Stimulated activated CD4-positive, alpha-beta T cell treated with anti-CD3 and anti-CD28 coated beads, TNF-alpha, amount 100 ng/mL, for 4 hours (primary cell): ENCODE data around the gene ENTR1.

ENCODE experiments used
- DNase-seq, 3 experiments: peaks; one replicate each; pipeline ENCODE4 v3.0.0-alpha.2; 2020; ENCODE audit warnings: low read depth in 3 of 3

Gene ENTR1

DNA sequence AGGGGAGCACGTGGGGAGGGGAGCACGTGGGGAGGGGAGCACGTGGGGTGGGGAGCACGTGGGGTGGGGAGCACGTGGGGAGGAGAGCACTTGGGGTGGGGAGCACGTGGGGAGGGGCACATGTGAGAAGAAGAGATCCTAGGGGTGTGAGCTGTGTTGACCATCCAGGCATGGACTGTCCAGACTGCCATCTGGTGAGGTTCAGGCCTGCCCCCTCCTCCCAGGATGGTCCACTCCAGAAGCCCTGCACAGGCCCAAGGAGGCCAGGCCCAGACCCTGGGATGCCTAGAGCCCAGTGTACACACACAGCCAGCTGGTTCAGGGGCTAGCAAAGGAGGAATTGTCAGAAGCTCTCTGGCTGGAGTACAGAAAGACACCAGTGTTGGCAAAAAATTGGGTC is 12.8 kb downstream of the ENTR1 start:
- DNase-seq = no peak

DNA sequence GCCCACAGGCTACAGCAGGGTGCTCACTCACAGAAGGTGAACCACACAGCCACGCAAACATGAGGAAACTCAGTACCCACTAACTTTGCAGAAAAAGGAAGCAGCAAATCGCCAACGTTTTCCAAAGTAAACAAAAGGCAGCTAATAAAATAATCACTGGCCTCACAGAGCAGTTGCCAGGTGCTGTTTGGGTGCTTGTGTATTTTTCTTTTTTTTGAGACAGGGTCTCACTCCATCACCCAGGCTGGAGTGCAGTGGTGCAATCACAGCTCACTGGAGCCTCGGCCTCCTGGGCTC is 14.2 kb downstream of the ENTR1 start:
- DNase-seq = no peak

DNA sequence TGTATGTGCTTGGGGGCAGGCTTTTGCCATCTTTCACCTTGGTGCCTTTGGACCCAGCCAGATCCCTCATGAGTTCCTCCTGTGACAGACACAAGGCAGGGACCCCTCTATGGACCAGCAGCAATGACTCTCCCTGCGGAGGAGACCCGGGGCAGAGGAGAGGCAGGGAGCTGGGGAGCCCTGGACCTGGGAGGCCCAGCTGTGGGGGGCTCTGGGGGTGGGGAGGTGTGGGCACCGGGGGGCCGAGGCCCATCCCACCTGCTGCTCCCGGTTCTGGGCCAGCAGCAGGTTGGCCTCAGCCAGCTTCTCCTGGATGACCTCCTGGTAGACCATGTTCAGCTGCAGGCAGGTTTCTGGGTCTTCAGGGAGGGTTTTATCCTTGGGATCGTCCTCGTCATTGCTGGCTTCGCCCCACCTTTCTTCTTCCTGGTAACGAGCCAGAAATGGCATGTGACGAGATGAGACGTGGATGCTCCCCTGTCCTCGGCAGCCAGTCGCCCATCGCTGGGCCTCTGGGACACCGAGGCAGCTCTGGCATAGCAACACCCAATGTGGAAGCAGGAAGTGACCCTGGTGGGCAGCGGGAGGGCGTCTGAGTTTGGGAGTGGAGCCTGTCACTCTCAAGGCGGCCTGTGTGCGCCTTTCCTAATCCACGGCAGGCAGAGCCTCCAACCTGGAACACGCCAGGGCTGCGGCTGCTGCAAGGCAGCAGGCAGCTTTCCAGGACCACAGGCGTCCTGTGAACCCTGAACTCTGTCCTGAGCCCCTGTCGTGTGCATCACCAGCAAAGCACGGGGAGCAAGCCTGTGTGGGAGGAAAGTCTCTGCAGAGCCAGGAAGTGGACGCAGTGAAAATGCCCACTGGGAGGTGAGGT is 14.8 kb downstream of the ENTR1 start:
- no peak for DNase-seq

DNA sequence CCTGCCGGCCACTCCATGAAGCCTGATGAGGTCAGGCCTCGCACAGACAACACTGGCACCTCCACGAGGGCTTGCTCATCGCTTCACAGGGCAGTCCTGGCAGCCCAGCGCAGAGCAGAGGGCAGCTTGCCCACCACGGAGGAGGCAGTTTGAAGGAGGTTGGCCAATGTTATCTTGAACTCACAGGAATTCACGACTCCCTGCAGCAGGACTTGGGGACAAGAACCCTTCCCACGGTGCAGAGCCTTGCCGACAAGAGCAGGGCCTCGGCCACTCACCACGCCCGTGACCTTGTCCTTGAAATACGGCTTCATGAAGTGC is 15.4 kb downstream of the ENTR1 start:
- no peak for DNase-seq

DNA sequence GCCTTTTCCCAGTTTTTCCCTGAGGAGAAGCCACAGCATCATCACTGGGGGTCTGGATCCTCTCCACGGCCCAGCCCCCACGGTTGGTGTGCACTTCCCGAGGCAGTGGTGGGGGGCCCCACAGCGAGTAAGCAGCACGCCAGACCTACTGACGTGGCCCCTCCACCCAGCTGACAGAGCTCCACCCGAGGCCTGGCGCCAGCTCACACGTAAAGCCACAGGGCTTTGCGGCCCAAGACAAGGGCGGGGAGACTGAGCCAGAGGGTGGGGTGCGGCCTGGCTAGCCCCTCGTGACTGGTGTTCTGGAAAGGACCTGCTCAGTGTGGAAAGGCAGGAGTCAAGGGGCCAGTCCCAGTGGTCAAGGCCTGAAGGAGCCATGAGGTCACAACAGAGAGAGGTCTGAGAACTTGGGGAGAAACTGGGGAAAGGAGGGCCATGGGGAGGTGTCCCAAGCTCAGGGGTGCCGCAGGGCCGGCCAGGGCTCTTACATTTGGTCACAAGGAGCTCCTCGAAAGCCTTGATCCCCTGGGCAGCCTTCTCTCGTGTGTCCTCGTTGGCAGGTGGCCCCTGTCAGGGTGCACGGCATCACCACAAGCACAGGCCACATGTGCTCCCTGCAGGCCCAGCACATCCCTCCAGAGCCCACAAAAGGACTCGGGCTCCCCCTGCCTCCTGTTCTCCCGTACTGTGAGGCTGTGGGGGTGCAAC is 15.9 kb downstream of the ENTR1 start:
- DNase-seq = no peak

DNA sequence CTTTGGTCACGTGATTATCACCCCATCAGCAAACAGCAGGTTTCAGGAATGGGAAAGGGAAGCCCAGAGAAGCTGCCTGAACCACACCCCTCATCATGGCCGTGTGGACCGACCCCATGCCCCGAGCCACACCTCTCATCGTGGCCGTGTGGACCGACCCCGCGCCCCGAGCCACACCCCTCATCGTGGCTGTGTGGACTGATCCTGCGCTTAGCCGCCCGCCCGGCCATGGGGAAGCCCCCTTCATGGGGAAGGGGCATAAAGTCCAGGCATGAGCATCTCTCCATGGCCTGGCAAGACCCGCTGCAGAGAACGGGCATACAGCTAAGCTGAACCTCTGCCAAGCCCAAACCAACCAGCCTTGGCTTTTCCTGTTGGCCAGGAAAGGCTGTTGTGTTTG is 16.9 kb downstream of the ENTR1 start:
- DNase-seq = no peak

DNA sequence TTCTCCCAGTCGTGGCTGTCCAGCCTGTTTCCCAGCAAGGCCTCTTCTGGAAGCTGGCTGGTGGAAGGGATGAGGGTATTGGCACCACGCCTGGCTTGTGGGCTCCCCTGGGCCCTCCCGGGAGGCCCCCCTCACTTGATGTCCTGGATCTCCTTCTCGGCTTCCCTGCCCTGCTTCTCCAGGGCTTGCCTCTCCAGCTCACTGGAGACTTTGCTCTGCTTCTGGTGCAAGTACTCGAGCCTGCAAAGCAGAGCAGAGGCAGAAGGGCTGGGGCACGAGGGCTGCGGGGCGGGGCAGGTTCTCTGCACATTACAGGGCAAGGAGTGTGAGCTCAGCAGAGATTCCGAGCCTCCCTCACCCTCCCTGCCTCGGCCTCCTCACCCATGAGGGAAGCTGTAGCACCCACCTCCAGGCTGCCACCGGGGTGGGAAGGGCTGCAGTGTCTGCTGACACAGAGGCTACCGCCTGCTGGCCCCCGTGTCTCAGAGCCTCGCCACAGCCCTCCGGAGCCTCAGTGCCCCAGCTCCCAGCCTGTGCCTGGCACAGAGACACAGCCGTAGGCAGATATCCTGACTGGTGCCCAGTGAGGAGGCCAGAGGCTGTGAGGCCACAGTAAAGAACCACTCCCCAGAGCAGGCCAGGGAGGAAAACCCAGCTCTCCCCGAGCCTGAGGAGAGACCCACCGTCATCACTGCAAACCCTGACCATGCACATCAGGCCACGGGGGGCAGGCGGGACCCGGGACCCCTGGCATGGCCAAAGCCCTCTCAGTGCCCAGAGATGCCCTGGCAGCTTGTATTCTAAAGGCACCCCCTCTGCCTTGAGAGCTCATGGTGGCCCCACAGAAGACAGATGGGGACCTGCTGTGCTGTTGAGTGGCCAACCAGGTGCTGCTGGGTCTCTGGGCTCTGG is 17.6 kb downstream of the ENTR1 start:
- no peak for DNase-seq

DNA sequence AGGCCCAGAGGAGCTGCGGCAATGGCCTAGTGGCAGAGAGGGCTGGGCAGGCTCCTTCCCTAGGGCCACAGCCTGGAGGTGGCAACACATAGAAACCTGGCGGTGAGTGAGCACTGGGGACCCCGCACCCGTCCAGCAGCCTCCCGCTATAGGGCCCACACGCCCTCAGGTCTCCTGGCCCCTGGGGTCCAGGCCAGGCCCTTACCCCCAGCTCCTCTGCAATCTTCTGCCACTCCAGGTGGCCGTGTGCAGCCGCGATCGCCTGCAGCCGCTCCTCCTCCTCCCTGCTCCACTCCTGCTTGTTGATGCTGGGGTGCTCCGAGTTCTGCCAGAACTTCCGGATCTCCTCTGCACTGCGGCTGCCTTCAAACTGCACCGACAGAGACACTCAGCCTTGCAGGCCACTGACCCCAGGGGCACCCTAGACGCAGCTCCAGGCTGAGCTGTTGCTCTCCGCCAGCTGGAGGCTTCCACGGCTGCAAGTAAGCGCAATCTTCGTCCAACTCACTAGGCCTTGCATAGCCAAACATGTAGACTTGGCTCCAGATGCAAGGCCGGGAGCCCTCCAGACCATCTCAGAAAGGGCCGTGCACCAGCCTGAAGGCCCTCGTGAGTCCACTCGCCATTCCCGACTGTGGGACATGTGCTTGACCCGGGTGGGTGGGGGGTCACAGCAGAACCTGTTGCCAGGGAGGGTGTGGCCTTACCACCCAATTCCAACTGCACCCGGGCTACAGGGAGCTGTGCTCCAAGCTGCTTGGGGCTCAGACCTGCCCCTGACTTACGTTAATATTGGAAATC is 18.5 kb downstream of the ENTR1 start:
- no peak for DNase-seq

DNA sequence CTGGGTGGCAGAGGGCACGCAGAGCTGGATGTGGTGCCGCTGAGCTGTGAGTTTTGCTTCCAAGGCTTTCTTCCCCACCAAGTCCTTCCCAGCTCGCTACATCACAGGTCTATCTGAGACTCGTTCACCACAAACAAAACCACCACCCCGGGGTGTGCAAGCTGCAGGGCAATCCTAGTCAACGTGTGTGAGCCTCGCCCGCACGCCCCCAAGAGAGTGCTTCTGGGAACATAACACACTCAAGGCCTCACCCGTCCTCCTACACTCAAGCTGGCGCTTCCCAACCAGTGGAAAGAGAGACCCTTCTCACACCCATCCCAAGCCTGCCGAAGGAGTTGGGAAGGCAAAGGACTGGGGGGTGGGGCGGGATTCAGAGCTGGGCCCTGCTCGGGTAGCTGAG is 21.0 kb downstream of the ENTR1 start:
- DNase-seq = no peak

DNA sequence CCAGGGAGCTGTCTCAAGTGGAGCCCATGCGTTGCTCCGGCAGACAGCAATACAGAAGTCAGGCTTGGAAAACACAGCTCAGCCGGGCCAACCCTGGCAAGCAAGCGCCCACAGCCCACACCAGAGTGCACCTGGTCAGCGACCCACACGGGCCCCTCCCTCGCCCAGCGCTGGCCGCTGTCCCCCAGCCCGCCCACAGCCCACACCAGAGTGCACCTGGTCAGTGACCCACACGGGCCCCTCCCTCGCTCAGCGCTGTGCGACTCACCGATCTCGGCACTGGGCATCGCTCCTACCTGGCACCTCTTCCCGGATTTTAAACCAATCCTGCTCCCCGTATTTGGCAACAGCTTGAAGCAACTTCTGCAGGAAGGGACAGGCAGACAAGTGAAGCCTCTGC is 23.2 kb downstream of the ENTR1 start:
- DNase-seq = no peak

DNA sequence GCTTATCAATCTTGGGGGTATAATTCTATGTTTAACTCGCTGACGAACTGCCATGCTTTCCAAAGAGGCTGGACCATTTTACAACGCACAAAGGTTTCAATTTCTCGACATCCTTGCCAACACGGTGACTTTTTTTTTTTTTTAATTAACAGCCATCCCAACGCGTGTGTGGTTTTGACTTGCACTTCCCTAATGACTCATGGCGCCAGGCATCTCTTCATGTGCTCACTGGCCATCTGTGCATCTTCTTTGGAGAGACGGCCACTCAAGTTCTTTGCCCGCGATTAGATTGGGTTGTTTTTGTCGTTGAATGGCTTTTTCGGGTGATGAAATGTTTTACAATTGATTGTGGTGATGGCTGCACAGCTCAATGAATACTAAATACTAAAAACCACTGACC is 24.4 kb downstream of the ENTR1 start:
- no peak for DNase-seq

DNA sequence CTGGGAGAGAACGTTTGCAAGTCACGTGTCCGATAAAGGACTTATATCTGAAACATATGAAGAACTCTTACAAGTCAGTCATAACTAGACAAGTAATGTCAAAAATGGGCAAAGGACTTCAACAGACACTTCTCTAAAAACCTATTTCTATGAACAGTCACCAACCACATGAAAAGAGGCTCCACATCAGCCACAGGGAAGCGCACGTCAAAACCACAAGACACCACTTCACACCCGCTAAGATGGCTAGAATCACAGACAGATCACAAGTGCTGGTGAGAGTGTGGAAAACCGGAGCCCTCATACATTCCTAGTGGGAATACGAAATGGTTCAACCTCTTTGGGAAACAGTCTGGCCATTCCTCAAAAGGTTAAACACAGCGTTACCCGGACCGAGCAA is 25.4 kb downstream of the ENTR1 start:
- DNase-seq = no peak

DNA sequence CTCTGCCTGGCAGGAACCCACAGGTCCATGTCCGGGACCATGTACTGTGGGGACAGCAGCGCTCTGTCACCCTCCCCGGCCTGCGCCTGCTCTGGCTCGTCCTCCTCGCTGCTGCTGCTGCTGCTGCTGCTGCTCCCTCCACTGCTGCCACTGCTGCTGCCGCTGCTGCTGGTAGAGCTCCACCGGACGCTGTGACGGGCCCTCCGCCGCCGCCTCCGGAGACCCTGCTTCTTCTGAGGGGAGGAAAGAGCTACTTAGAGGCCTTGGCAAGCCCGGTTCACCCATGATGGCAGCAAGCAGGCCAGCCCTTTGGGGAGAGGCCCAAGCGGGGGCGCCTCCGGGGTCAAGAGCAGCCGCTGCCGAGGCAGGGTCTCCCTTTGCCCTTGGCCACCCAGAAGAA is 27.0 kb downstream of the ENTR1 start:
- no peak for DNase-seq

DNA sequence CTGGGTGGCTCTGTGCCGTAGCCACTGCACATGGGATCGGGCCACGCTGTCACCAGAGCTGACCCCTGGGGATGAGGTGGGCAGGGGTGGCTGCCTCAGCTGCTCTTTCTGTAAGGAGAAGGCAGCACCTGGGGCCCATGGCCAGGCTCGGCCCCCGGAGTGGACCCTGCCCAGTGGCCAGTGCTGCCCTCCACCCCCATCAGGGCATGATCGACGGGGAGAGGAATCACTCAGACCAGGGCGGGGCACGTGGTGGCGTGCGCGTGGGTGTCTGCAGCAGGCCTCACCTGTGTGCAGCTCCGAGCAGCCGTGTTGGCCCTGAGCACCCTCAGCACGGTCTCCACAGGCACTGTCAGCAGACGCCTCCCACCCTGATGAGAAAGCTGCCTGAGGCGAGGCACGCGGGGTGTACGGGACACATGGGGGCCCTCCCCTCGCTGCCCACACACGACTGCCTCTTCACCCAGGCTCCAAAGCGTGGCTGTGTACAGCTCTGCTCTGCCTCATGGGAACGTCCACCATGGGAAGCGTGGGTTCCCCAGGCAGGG is 28.4 kb downstream of the ENTR1 start:
- no peak for DNase-seq

DNA sequence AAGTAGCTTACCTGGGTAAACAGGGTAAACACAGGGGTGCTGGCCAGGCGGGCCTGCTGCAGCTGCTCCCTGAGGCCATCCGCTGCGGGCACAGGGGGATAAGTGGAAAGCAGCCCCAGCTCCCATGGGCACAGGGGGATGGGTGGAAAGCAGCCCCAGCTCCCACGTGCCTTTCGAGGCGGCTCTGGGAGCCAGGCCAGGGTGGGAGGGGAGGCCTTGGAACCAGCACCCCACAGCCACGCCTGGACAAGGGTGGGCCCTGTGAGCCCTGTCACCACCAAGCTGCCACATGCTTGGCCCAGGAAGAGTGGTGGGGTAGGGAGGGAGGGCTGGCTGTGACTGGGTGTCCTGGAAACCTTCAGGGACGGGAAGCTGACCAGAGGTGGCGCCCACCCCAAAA is 29.1 kb downstream of the ENTR1 start:
- DNase-seq = no peak

DNA sequence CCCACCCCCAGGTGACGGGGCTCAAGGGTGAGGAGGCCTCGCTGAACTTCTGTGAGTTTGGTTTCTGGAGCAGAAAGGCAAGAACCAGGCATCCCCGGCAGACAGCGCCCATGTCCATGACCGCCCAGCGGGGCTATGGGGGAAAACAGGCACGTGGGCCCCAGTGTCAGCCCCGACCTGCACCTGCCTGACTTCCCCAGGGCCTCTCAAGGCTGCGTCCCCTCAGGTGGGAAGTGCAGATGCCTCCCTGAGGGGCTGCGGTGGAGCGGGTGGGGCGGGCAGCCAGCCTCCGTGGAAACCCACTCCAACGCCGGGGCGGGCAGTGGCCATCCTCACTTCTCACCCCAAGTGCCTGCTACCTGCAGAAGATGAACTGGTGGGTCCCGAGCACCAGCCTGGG is 30.0 kb downstream of the ENTR1 start:
- DNase-seq = no peak

DNA sequence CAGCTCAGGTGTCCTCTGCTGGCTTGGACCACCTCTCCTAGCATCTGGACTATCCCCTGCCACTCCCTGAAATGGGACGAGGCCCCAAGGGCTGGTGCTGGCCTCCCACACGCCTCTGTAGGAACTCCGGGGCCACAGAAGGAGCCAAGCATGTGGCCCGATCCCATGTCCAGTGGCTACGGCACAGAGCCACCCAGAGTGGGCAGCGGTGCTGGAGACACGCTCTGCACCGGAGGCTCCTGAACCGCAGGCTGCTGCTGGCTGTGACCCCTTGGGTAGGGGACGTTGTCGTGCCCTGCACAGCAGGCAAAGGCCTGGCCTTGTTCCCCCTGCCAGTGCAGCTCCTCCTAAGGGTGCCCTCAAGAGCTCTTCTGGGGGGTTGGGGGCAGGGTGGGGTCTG is 30.5 kb downstream of the ENTR1 start:
- no peak for DNase-seq

DNA sequence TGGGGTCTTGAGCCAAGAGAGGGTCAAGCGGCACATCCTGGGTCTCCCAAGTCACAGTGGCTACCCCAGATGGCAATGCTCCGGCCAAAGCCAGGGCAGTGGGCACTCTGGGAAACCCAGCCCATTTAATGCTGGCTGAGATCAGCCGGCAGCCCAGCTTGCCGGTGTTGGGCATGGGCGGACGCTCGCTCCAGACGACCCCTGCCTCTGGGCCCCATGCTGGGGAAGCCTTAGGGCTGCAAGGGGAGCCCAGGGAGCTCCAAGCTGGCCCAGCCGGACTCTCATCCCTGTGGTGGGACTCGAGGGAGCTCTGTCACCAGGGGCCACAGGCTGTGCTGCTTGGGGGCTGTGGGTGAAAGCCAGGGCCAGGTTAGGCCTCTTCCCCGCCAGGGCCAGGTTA is 31.0 kb downstream of the ENTR1 start:
- DNase-seq = no peak

DNA sequence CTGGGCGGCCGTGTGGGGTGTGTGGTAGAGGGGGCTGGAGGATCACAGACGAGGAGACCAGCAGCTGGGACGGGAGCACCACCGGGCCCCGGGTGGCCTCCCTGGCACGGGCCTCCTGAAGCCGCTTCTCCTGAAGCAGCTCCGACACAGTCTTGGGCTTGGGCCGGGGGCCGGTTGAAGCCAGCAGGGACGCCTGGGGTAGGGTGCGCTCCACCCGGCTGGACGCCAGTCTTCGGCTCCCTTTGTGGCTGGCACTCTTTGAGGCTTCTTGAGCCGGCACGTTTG is 31.5 kb downstream of the ENTR1 start:
- no peak for DNase-seq

DNA sequence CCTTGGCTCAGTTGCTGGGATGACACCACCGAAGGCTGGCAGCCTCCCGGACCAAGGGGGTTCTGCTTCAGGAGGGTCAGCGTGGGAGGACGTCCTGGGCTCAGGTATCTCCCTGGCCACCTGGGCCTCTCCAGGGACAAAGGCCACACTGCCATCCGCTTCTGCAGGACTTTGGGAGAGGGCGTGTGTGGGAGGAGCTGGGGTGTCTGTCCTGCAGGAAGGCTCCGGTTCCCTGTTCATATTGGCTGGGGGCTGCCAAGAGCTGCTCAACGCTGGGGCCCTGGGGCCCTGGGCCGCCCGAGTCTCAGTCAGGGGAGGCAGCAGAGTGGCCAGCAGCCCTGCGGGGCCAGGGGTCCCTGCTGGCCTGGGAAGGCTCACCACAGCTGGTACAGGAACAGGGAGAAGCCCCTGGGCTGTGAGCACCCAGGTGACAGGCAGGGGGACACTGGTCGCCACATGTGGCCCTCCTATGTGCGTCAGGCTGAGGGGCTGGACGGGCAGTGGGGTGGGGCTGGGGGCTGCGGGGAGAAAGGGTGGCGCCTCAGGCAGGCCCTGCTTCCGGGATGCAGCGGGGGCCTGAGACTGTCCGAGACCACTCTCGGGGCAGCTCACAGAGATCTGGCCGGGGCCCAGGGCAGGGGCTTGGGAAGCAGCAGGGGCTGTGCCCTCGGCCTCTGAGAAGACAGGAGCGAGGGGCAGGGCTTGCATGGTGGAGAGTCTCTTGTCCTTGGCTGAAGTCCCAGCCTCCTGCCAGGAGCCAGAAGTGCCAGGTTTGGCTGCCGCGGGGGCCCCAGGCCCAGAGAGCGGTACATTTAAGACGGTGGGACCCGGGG is 32.0 kb downstream of the ENTR1 start:
- no peak for DNase-seq
